ENCODE measurements around the gene RPS6KA2.
"Not testable (repeated sequence)": the region's sequence is repeated elsewhere in the genome, so short reads cannot be mapped to it uniquely, and the experiment has no call there.

Gene RPS6KA2

GRCh38 chr6:166591961-166592520 is 35.0 kb downstream of the RPS6KA2 start:
- DNase-seq (ENCODE audit: low read depth) = no peak

GRCh38 chr6:166591026-166591425 is 36.0 kb downstream of the RPS6KA2 start:
- DNase-seq (ENCODE audit: low read depth) = no peak

DNA sequence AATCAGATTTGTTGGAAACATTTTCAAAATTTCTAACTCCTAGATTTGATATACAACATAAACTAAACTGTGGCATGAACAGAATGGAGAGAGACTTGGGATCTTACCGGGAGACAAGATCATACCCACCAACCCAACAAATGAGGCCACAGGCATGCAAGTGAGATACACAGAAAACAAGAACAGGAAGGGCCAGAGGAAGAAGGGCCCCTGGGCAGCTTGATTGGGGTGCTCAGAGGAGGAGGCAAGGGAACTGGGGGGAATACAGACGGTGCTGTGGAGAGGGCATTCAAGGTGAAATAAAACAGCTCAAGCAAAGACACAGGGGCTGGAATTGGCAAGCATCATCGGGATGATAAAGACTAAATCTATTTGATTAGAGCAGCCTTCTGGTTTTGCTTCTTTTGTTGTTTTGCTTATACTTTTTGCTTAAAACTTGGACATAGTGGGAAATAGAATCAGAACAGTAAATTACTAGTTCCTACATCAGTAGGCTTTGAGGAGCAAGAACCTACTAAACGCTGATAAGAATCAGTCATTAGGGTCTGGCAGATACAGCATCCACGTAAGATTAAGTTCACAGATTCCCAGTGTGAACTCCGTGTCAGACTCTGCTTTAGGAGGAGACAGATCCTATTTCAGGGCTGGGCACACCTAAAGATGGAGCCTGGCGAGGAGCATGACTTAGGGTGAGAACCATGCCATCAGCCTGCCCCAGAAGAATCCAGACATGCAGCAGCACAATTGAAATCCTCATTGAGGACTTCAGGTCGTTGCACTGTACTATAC is 37.1 kb downstream of the RPS6KA2 start:
- DNase-seq (ENCODE audit: low read depth) = no peak

DNA sequence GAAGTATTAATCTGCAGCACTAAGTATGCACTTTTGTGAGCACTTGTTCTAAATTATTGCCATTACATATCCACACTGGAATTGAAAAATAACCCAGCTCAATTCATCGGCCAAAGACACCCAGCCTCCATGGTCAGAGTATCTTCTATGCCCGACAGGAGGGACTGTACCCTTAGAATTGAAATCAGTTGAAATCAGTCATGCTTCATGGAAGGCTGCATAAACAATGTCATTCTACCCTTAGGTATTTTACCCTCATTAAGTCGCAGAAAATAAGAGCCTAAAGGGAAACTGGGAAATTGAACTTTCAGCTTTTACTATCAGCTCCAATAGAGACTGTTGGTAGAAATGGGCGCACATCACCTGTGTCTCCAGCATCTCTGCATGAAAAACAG is 37.7 kb downstream of the RPS6KA2 start:
- no peak for DNase-seq (ENCODE audit: low read depth)

- no peak for DNase-seq (ENCODE audit: low read depth)
Measured at GRCh38 chr6:166588691-166589336, 38.2 kb downstream of the RPS6KA2 start.

GRCh38 chr6:166587631-166588413 is 39.2 kb downstream of the RPS6KA2 start:
- DNase-seq (ENCODE audit: low read depth) = no peak

- DNase-seq (ENCODE audit: low read depth) = no peak
Measured at GRCh38 chr6:166586424-166587156, 40.5 kb downstream of the RPS6KA2 start, which contains the start of gene RAMACL. RAMACL (minus strand) TSS chr6:166586678; CDS start chr6:166586477, 201 bp downstream.

- DNase-seq (ENCODE audit: low read depth) = no peak
Measured at GRCh38 chr6:166584853-166585429, 42.1 kb downstream of the RPS6KA2 start.

DNA sequence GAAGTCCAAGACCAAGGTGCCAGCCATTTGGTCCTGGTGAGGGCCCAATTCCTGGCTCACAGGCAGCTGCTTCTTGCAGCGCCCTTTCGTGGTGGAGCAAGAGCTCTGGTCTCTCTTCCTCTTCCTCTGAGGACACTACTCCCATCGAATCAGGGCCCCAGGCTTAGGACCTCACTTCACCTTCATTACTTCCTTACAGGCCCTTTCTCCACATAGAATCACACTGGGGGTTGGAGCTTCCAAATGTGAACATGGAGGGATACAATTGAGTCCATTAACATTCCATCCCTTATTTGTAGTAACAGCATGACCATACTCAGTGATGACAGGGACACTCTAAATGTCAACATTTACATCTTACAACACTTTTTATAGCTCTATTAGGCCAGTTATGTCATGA is 42.9 kb downstream of the RPS6KA2 start:
- no peak for DNase-seq (ENCODE audit: low read depth)

DNA sequence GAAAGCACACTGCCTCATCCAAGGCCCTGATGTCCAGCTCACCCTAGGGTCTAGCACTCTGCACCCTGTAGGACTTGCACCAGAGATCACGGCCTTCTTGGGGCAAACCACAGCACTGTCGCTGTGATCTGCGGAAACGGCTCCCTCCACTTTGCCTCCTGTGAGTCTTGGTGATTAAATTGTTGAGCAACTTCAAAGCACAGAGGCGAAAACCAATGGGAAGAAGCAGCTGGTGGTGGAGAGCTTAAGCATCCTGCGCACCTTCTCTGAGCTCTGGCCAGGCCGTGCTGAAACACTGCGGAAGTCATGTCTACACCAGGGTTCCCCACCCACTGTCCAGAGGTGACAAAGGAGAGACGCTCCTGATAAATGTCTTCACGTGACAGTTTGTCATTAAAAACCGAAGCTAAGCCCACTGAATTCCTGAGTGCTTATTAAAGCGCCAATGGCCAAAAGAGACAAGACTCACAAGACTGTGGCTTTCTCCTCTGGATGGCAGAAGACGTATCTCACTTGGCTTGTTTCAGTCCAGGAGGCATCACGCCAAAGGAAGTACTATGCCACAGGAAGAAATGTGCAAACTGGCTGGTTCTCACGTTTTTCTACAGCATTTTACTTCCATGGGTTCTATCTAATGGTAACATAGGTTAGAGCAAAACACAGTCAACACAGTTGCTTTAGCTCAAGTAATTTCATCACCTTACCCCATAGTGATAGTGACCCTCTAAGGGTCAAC is 43.7 kb downstream of the RPS6KA2 start:
- DNase-seq (ENCODE audit: low read depth) = no peak

DNA sequence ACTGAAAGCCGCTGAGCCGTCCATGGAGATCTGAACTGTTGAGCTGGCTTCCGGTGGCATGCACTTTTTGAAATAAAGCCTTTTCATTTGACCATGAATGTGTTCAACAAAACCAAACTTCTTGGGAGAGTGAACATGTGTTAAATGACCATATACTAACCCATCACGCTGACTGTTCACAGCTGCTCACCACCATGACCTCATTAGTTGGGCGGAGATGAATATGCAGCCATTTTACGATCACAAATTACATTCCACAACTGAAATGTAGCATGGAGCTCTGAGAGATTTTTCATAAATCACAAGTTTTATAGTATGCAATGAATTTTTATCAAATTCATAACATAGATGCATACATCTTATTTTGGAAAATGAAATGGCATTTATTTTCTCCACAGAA is 44.8 kb downstream of the RPS6KA2 start:
- no peak for DNase-seq (ENCODE audit: low read depth)

- not testable (repeated sequence) for DNase-seq (ENCODE audit: low read depth)
Measured at GRCh38 chr6:166581801-166582200, 45.2 kb downstream of the RPS6KA2 start.

DNA sequence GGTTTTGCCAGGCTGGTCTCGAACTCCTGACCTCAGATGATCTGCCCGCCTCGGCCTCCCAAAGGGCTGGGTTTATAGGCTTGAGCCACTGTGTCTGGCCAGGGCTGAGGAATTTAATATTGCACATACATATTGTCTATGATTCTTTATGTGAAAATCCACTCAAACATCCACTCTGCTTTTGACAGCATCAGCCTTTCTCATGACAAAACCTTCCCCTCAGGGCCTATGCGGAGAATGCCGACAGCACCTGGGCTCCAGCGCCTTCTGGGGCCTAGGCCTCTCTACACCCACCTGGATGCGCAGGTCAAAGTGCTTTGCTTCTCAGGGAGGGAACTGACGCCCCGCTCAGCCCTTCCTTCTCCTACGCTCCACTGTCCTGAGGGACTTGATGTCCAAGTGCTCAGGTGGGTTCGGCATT is 46.0 kb downstream of the RPS6KA2 start:
- DNase-seq (ENCODE audit: low read depth) = no peak

- no peak for DNase-seq (ENCODE audit: low read depth)
Measured at GRCh38 chr6:166580076-166581050, 46.7 kb downstream of the RPS6KA2 start.

DNA sequence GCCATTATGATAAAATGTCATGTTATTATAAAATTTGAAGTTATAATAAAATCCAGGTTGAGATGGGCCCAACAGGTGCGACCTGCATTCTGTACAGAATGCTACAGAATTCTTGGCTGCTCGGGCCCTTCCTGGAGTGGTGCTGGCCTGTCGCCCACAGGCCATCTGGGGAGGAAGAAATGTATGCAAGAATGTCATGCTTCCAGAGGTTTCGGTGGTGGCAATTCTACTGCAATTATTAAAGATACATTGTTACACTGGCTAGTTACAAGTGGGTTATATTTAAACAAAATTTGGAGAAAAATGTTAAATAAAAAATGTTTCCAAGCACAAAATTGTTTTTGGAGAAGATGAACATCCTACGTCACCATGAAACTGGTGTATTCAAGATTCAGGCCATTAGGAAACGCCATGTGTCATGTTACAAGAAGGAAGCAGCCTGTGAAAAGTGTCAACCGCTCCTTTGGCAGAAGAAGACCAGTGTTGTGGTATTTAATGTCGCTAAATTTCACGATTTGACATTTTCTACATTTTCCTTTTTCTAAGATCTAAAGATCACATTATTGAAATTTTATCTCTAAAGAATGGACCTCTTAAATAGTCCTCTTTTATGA is 47.7 kb downstream of the RPS6KA2 start:
- no peak for DNase-seq (ENCODE audit: low read depth)

- DNase-seq (ENCODE audit: low read depth) = no peak
Measured at GRCh38 chr6:166578536-166579236, 48.4 kb downstream of the RPS6KA2 start.

- DNase-seq (ENCODE audit: low read depth) = no peak
Measured at GRCh38 chr6:166575205-166575604, 51.8 kb downstream of the RPS6KA2 start.

DNA sequence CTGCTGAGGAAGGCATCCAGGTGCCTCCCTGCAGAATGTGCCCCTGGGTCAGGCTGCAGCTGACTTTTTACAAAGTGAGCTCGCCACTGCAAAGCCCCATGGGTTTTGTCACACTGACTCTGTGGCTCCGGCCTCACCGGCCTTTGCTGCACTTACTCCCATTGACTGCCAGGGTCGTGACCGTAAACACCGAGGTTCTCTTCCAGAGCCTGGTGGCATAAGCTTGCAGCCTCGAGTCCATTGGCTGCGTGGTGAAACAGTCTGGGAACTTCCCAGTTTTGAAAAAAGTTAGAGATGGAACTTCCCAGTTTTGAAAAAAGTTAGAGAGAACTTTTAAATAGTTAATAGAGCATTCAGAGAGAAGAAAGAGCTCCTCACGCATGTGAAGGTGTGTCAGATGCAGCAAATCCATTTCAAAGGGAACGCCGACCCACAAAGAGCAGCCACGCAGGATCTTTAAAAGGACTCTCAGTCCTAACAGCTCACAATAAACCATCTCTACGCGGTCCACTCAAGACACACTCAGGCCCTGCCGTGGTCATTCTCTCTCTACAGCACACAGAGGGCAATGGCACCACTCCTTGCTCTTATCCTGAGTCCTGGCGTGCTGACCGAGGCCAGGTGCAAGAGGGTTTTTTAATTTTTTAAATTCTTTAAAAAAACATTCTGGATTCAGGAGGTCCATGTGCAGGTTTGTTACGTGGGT is 53.4 kb downstream of the RPS6KA2 start:
- no peak for DNase-seq (ENCODE audit: low read depth)
